HG02970 (cell line): ENCODE data around the gene GSPT1.
"Not testable (repeated sequence)": the region's sequence is repeated elsewhere in the genome, so short reads cannot be mapped to it uniquely, and the experiment has no call there.

Experiments used
- ATAC-seq: cut with Tn5 transposase; IDR thresholded peaks from one replicate; pipeline ENCODE4 v1.9.1; 2021; ENCODE audit warnings: mild to moderate bottlenecking, moderate library complexity, moderate number of reproducible peaks; ENCODE audit not compliant: unreplicated experiment, low FRiP score

Gene GSPT1

GRCh38 chr16:11915644-11916523 is at the start of gene GSPT1:
Gene GSPT1, minus strand, starts transcription at chr16:11915956. Its CDS starts 236 bp downstream, at chr16:11915720.
- peak; percentile 87 for ATAC-seq

- ATAC-seq = peak; percentile 73
These were observed 49.2 kb upstream of the GSPT1 start, which contains the start of gene TNFRSF17 for GRCh38 chr16:11964761-11965551. Gene TNFRSF17, plus strand, starts transcription at chr16:11965210. Its CDS starts 115 bp downstream, at chr16:11965325.

GRCh38 chr16:11963706-11964105 is 48.0 kb upstream of the GSPT1 start:
- ATAC-seq = no peak

- not testable (repeated sequence) for ATAC-seq
These were observed 47.2 kb upstream of the GSPT1 start for GRCh38 chr16:11962978-11963377.

GRCh38 chr16:11962457-11962856 is 46.7 kb upstream of the GSPT1 start:
- ATAC-seq = not testable (repeated sequence)

- ATAC-seq = no peak
These were observed 42.0 kb upstream of the GSPT1 start for GRCh38 chr16:11957591-11958395.

DNA sequence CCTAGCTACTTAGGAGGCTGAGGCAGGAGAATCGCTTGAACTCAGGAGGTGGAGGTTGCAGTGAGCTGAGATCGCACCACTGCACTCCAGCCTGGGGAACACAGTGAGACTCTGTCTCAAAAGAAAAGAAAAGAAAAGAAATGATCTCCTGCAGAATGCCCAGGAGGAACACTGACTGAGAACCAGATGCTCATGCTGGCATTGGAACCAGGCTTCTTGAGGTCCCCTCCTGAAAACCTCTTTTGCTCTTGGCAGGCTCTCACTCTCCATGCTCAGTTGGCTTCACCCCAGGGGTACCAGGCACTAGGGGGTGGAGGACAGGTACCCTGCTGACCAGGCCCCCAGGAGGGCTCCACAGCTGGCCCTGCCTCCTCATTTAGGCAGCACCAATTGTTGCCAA is 40.8 kb upstream of the GSPT1 start:
- no peak for ATAC-seq

DNA sequence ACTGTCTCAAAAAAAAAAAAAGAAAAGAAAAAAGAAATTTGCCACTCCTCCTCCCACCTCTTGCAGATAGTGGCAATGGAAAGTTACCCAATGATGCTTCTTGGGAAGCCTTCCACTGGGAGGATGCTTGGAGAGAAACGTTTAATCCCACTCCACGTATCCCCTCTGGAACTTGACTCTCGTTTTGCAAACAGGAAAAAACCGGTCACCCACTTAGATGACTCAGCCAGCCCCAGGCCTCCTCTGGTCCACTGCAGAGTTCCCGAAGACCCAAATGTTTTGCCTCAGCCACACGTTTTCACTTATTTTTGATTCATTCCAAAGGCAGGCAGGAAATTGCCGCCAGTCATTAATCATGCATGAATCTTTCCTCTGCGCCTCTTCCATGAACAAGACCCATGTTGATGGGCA is 40.0 kb upstream of the GSPT1 start:
- ATAC-seq = no peak

DNA sequence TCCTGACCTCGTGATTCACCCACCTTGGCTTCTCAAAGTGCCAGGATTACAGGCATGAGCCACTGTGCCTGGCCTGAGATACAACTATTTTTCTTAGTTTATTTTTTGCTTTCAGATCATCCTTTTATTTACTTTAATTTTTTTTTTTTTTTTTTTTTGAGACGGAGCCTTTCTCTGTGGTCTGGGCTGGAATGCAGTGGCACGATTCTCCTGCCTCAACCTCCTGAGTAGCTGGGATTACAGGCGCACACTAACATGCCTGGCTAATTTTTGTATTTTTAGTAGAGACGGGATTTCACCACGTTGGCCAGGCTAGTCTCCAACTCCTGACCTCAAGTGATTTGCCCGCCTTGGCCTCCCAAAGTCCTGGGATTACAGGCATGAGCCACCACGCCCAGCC is 37.8 kb upstream of the GSPT1 start:
- not testable (repeated sequence) for ATAC-seq

DNA sequence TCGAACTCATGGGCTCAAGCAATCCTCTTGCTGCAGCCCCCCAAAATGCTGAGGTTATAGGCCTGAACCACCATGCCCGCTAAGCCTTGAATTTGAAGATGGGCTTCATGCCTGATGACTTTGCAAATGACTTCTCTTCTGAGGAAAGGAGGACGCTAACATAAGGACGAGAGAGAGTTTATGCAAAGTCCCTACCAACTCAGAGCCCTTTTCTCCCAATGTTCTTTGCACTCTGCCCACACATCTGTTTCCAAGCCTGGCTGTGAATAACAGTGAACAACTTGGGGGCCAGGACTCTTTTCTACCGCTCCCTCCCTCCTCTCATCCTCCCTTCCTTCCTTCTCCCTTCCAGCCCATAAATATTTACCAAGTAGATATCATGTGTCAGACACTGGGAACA is 34.6 kb upstream of the GSPT1 start:
- ATAC-seq = no peak

DNA sequence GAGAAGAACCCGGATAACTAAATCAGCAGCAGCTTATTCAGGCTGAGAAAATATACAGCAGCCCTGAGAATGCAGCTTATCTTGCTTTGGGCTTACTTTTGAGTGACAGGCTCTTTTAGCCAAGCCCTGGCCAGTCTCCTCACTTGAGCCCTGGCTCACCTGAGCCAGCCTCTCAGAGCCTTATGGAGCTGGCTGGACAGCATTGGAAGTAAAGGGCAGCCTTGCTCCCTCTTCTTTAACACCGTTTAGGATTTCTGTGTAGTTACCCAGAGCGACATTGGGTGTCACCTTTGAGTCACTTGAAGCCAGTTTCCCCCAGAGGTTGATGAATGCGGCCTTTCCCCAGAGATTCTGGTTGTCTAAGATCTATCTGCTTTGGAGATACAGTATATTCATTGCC is 33.8 kb upstream of the GSPT1 start:
- ATAC-seq = no peak

DNA sequence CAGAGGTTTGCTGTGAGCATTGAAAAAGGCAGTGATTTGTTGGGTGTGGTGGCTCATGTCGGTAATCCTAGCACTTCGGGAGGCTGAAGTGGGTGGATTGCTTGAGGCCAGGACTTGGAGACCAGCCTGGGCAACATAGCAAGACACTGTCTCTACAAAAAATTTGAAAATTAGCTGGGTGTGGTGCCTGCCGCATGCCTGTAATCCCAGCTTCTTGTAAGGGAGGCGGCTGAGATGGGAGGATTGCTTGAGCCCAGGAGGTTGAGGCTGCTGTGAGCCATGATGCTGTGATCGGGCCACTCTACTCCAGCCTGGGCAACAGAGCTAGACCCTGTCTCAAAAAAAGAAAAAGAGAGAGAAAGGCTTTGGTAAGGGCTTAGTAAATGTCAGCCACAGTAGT is 33.1 kb upstream of the GSPT1 start:
- ATAC-seq = no peak

DNA sequence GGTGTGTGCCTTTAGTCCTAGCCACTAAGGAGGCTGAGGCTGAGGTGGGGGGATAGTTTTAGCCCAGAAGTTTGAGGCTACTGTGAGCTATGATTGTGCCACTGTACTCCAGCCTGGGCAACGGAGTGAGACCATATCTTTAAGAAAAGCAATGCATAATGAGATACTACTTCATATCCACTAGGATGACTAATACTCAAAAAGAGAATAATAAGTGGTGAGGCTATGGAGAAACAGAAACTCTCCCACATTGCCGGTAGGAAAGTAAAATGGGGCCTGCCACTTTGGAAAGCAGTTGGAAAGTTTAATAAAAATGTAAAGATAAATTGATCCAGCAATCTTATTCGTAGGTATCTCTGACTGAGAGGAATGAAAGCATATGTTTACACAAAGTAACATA is 30.7 kb upstream of the GSPT1 start:
- no peak for ATAC-seq

DNA sequence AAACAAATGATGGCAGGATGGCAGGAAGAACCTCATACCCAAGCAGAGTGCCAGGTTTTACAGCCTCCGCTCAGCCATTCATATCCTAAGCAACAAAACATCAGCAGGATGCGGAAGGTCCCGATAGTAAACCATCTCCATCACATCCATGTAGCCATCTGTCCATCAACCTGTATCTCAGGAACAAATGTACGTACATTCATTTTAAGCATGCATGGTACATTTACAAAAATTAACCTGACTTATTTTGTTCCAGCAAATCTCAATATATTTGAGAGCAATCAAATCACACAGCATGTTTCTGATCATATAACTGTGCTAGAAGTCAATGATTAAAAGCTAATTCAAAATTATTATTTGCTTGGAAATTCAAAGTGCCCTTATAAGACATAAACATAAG is 26.2 kb upstream of the GSPT1 start, which contains the start of gene NPIPB2:
Gene NPIPB2, minus strand, starts transcription at position 101 of the 400 bp plus-strand sequence. Its CDS starts 0 bp downstream, at position 101.
- not testable (repeated sequence) for ATAC-seq

GRCh38 chr16:11927350-11927749 is 11.6 kb upstream of the GSPT1 start:
- ATAC-seq = not testable (repeated sequence)

- not testable (repeated sequence) for ATAC-seq
These were observed 8.3 kb upstream of the GSPT1 start for GRCh38 chr16:11924046-11924445.

DNA sequence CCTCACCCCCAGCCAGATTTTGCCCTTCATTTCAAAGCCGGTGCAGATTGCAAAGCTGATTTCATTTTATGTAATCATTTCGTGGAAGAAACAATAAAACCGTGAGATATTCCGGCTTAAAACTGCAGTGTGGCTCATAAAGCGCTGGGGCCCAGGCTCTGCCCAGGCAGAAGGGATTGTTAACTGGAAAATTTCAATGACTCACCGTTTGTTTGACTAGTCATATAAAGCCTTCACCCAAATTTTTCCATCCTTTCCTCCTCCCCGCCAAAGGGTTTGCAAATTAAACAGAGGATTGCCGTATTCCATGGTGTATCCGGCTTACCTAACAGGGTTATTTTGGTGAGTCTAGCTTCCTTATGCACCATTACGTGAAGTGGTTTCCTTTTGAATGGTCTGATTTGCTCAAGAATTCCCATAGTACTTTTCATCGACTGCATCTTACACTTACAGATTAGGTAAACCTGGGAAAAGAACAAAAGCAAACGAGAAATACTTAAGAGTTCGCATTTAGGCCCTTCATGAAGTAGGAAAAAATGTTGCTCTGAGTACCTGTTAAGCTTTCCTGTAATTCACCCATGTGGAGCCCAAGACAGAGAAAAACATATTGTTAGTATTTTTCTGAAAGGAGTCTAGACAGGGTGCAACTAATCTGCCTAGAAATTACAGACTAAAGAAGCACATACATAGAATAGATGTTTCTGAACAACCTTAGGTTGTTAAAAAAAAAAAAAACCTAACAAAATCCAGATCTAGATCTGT is 949 bp upstream of the GSPT1 start:
- no peak for ATAC-seq

- peak; percentile 30 for ATAC-seq
These were observed 577 bp downstream of the GSPT1 start for GRCh38 chr16:11915114-11915643.
